Suppressor macrophage (primary cell): ENCODE data around the gene FSTL4.

ENCODE experiments used
- DNase-seq, 4 experiments: peaks; one replicate each; pipeline ENCODE4 v3.0.0-alpha.2; 2020 to 2022

Gene FSTL4

GRCh38 chr5:133236541-133236951 lies 375.8 kb downstream of the FSTL4 start:
- DNase-seq: no peak

GRCh38 chr5:133235696-133236426 lies 376.5 kb downstream of the FSTL4 start:
- no peak for DNase-seq

- DNase-seq: no peak
Observed at GRCh38 chr5:133234911-133235310, 377.4 kb downstream of the FSTL4 start.

- DNase-seq: no peak
Observed at GRCh38 chr5:133234273-133234672, 378.1 kb downstream of the FSTL4 start.

GRCh38 chr5:133233616-133234015 lies 378.7 kb downstream of the FSTL4 start:
- no peak for DNase-seq

GRCh38 chr5:133232911-133233310 lies 379.4 kb downstream of the FSTL4 start:
- DNase-seq: no peak

- no peak for DNase-seq
Observed at GRCh38 chr5:133232435-133232834, 379.9 kb downstream of the FSTL4 start.

GRCh38 chr5:133232011-133232410 lies 380.3 kb downstream of the FSTL4 start:
- DNase-seq: peak; percentile 64 to 81 (median 79)

GRCh38 chr5:133230823-133231578 lies 381.3 kb downstream of the FSTL4 start:
- no peak for DNase-seq

GRCh38 chr5:133229931-133230664 lies 382.2 kb downstream of the FSTL4 start:
- no peak for DNase-seq

- DNase-seq: no peak
Observed at GRCh38 chr5:133228316-133228715, 384.0 kb downstream of the FSTL4 start.

GRCh38 chr5:133227897-133228296 lies 384.4 kb downstream of the FSTL4 start:
- no peak for DNase-seq

GRCh38 chr5:133227082-133227481 lies 385.3 kb downstream of the FSTL4 start:
- no peak for DNase-seq

GRCh38 chr5:133226186-133226585 lies 386.2 kb downstream of the FSTL4 start:
- no peak for DNase-seq

- no peak for DNase-seq
Observed at GRCh38 chr5:133225671-133226152, 386.6 kb downstream of the FSTL4 start.

- DNase-seq: peak in 1 of 4 experiments; percentile 7
Observed at GRCh38 chr5:133222979-133223378, 389.4 kb downstream of the FSTL4 start.

GRCh38 chr5:133222521-133222920 lies 389.8 kb downstream of the FSTL4 start:
- no peak for DNase-seq

GRCh38 chr5:133222040-133222439 lies 390.3 kb downstream of the FSTL4 start:
- DNase-seq: no peak

- no peak for DNase-seq
Observed at GRCh38 chr5:133220851-133221674, 391.3 kb downstream of the FSTL4 start.

GRCh38 chr5:133219296-133219695 lies 393.0 kb downstream of the FSTL4 start:
- no peak for DNase-seq

GRCh38 chr5:133216138-133216537 lies 396.2 kb downstream of the FSTL4 start:
- DNase-seq: peak; percentile 24 to 39 (median 38)

GRCh38 chr5:133214153-133214820 lies 398.1 kb downstream of the FSTL4 start:
- no peak for DNase-seq
